Measurements from ENCODE around the gene PRIM2. TPM values are rescaled to one million over a fixed set of nuclear protein-coding genes. Genes with fewer than 3 reads are reported as not detected.
"Not testable (repeated sequence)": the region's sequence is repeated elsewhere in the genome, so short reads cannot be mapped to it uniquely, and the experiment has no call there.

The PRIM2 gene
- total RNA-seq = 10 to 100 TPM; 10.8 to 12.8 TPM
- long read RNA-seq, donor 1, partial matches to known transcripts = 0 of 6 reads
- long read RNA-seq, donor 1, other reads (novel, unspliced or antisense) = 3 of 6 reads
- long read RNA-seq, donor 2, partial matches to known transcripts = 0 of 6 reads
- long read RNA-seq, donor 2, other reads (novel, unspliced or antisense) = 3 of 6 reads

- intact Hi-C loops (cut with DNase I) = loop anchor here (5.0 to 10.0 kb wide), 3 partner anchors 133 to 415 kb away; partner anchors contain the start of gene BAG2 (in 1 of the 2)
- peak; percentile 95 for DNase-seq (ENCODE audit: low spot score)
These were observed at the start of gene PRIM2 for GRCh38 chr6:57317060-57317943. Gene PRIM2, plus strand, starts transcription at chr6:57317630. Its CDS starts 816 bp downstream, at chr6:57318446.

- DNase-seq (ENCODE audit: low spot score) = no peak
- intact Hi-C loops (cut with DNase I) = no loop called here
These were observed 49.2 kb upstream of the PRIM2 start for GRCh38 chr6:57268294-57268640.

GRCh38 chr6:57274113-57274824, 43.2 kb upstream of the PRIM2 start:
- DNase-seq (ENCODE audit: low spot score); intact Hi-C loops (cut with DNase I): not testable (repeated sequence)

GRCh38 chr6:57275384-57275783, 42.0 kb upstream of the PRIM2 start:
- intact Hi-C loops (cut with DNase I) = no loop called here
- DNase-seq (ENCODE audit: low spot score) = no peak

- no peak for DNase-seq (ENCODE audit: low spot score)
- intact Hi-C loops (cut with DNase I) = no loop called here
These were observed 40.5 kb upstream of the PRIM2 start for GRCh38 chr6:57276946-57277345.

GRCh38 chr6:57278570-57278969, 38.9 kb upstream of the PRIM2 start:
- intact Hi-C loops (cut with DNase I) = no loop called here

GRCh38 chr6:57279013-57279412, 38.4 kb upstream of the PRIM2 start:
- intact Hi-C loops (cut with DNase I) = no loop called here

More at GRCh38 chr6:57278570-57278969, 38.9 kb upstream of the PRIM2 start:
- DNase-seq (ENCODE audit: low spot score) = no peak

GRCh38 chr6:57283106-57283505, 34.3 kb upstream of the PRIM2 start:
- no peak for DNase-seq (ENCODE audit: low spot score)
- intact Hi-C loops (cut with DNase I) = no loop called here

More at GRCh38 chr6:57279013-57279412, 38.4 kb upstream of the PRIM2 start:
- no peak for DNase-seq (ENCODE audit: low spot score)

- DNase-seq (ENCODE audit: low spot score) = no peak
- intact Hi-C loops (cut with DNase I) = no loop called here
These were observed 33.4 kb upstream of the PRIM2 start for GRCh38 chr6:57283911-57284455.

GRCh38 chr6:57288136-57288535, 29.3 kb upstream of the PRIM2 start:
- DNase-seq (ENCODE audit: low spot score); intact Hi-C loops (cut with DNase I): not testable (repeated sequence)

- intact Hi-C loops (cut with DNase I); DNase-seq (ENCODE audit: low spot score): not testable (repeated sequence)
These were observed 24.0 kb upstream of the PRIM2 start for GRCh38 chr6:57293472-57293871.

- intact Hi-C loops (cut with DNase I) = no loop called here
- DNase-seq (ENCODE audit: low spot score) = no peak
These were observed 22.5 kb upstream of the PRIM2 start for GRCh38 chr6:57294862-57295445.

GRCh38 chr6:57297505-57297904, 19.9 kb upstream of the PRIM2 start:
- intact Hi-C loops (cut with DNase I) = no loop called here
- DNase-seq (ENCODE audit: low spot score) = no peak

GRCh38 chr6:57298741-57299140, 18.7 kb upstream of the PRIM2 start:
- no peak for DNase-seq (ENCODE audit: low spot score)

GRCh38 chr6:57301757-57302156, 15.7 kb upstream of the PRIM2 start:
- intact Hi-C loops (cut with DNase I) = no loop called here
- DNase-seq (ENCODE audit: low spot score) = no peak

More at GRCh38 chr6:57298741-57299140, 18.7 kb upstream of the PRIM2 start:
- intact Hi-C loops (cut with DNase I) = no loop called here

GRCh38 chr6:57302477-57302876, 15.0 kb upstream of the PRIM2 start:
- intact Hi-C loops (cut with DNase I) = no loop called here

GRCh38 chr6:57303931-57304681, 13.3 kb upstream of the PRIM2 start:
- intact Hi-C loops (cut with DNase I) = no loop called here
- no peak for DNase-seq (ENCODE audit: low spot score)

More at GRCh38 chr6:57302477-57302876, 15.0 kb upstream of the PRIM2 start:
- no peak for DNase-seq (ENCODE audit: low spot score)

- no peak for DNase-seq (ENCODE audit: low spot score)
- intact Hi-C loops (cut with DNase I) = no loop called here
These were observed 12.3 kb upstream of the PRIM2 start for GRCh38 chr6:57305107-57305506.

GRCh38 chr6:57305761-57306160, 11.7 kb upstream of the PRIM2 start:
- no peak for DNase-seq (ENCODE audit: low spot score)
- intact Hi-C loops (cut with DNase I) = no loop called here
